NK-92 (cell line): Measurements from ENCODE around the gene GRK3.
"Not testable (repeated sequence)": the region's sequence is repeated elsewhere in the genome, so short reads cannot be mapped to it uniquely, and the experiment has no call there.

Experiments used
- DNase-seq: peaks from one replicate; lab custom pipeline; 2025; ENCODE audit not compliant: unreplicated experiment; lab: John Stamatoyannopoulos, UW

Gene GRK3

GRCh38 chr22:25548866-25549464 is 15.5 kb upstream of the GRK3 start:
- DNase-seq = no peak

GRCh38 chr22:25551396-25551795 is 13.1 kb upstream of the GRK3 start:
- no peak for DNase-seq

GRCh38 chr22:25552405-25552804 is 12.1 kb upstream of the GRK3 start:
- not testable (repeated sequence) for DNase-seq

- DNase-seq = no peak
Observed at GRCh38 chr22:25553131-25553530, 11.3 kb upstream of the GRK3 start.

- DNase-seq = no peak
Observed at GRCh38 chr22:25554238-25554671, 10.2 kb upstream of the GRK3 start.

GRCh38 chr22:25554689-25555088 is 9.8 kb upstream of the GRK3 start:
- no peak for DNase-seq

GRCh38 chr22:25555586-25555985 is 8.9 kb upstream of the GRK3 start:
- no peak for DNase-seq

GRCh38 chr22:25557218-25557617 is 7.3 kb upstream of the GRK3 start:
- no peak for DNase-seq

- DNase-seq = no peak
Observed at GRCh38 chr22:25558341-25558740, 6.1 kb upstream of the GRK3 start.

- DNase-seq = not testable (repeated sequence)
Observed at GRCh38 chr22:25559910-25560309, 4.6 kb upstream of the GRK3 start.

GRCh38 chr22:25561182-25561581 is 3.3 kb upstream of the GRK3 start:
- DNase-seq = not testable (repeated sequence)

GRCh38 chr22:25561927-25562326 is 2.5 kb upstream of the GRK3 start:
- not testable (repeated sequence) for DNase-seq

- not testable (repeated sequence) for DNase-seq
Observed at GRCh38 chr22:25562966-25563760, 1.3 kb upstream of the GRK3 start.

- no peak for DNase-seq
Observed at GRCh38 chr22:25563761-25564319, 635 bp upstream of the GRK3 start.

- no peak for DNase-seq
Observed at GRCh38 chr22:25564979-25565677, 653 bp downstream of the GRK3 start.

- DNase-seq = no peak
Observed at GRCh38 chr22:25566186-25566897, 1.9 kb downstream of the GRK3 start.

GRCh38 chr22:25566898-25567235 is 2.4 kb downstream of the GRK3 start:
- no peak for DNase-seq

- no peak for DNase-seq
Observed at GRCh38 chr22:25567251-25567675, 2.8 kb downstream of the GRK3 start.

- not testable (repeated sequence) for DNase-seq
Observed at GRCh38 chr22:25568066-25568465, 3.6 kb downstream of the GRK3 start.

GRCh38 chr22:25569361-25569760 is 4.9 kb downstream of the GRK3 start:
- no peak for DNase-seq

- no peak for DNase-seq
Observed at GRCh38 chr22:25569983-25570382, 5.5 kb downstream of the GRK3 start.
